GM04503 (cell line): ENCODE measurements around the gene ADAM30.

Source experiments
- DNase-seq: peaks from one replicate; pipeline ENCODE4 v3.0.0-alpha.2; 2012; ENCODE audit warnings: low read depth

The ADAM30 gene

GRCh38 chr1:119896303-119896702 is at the start of gene ADAM30:
Gene ADAM30, minus strand, starts transcription at chr1:119896515. Its CDS starts 179 bp downstream, at chr1:119896336.
- no peak for DNase-seq

- no peak for DNase-seq
These were observed 46.9 kb upstream of the ADAM30 start for GRCh38 chr1:119943216-119943615.

DNA sequence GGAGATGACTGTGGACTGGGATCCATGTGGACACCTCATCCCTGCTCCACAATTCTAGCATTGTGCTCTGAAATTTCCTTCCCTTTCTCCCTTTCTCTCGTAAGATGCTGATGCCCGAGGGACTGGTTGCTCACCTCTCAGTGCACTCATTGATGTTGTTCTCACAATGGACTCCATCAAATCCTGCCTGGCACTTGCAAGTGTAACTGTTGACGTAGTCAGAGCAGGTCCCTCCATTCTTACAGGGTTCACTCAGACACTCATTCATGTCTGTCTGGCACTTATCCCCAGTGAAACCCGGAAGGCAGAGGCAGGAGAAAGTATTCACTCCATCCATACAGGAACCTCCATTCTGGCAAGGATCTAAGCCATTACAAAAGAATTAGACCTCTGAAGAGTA is 45.1 kb upstream of the ADAM30 start:
- DNase-seq, result no peak

DNA sequence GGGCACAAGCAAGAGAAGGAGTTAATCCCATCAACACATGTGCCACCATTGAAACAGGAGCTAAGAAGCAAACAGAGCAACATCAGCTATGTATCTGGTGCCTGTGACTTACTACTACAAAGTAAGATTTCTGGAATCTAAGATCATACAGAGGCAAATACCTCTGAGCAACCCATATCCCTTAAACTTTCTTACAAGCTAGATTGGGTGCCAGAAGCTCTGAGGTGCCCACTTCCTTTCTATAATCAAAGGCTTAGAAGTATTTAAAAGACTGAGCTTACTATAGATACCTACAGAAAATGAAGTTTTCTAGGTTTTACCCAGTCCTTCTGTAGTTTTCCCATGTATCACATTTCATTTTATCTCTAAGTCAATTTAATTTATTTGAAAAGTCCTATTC is 44.4 kb upstream of the ADAM30 start:
- DNase-seq, result no peak

DNA sequence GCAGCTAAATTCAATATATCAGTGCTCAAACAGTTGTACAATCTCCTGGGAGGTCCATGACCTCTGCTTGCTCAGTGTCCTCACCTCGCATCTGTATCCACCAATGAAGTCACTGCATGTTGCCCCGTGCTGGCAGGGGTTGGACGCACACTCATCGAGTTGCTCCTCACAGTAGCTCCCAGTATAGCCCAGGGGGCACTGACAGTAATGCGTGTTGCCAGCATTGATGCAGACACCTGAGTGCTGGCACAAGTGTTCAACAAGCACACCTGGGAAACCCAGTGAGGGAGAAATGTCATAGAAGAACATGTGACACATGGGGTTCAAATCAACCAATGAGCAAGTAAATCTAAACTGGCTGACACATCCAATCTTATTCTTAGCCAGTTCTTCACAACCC is 40.9 kb upstream of the ADAM30 start:
- DNase-seq, result no peak

DNA sequence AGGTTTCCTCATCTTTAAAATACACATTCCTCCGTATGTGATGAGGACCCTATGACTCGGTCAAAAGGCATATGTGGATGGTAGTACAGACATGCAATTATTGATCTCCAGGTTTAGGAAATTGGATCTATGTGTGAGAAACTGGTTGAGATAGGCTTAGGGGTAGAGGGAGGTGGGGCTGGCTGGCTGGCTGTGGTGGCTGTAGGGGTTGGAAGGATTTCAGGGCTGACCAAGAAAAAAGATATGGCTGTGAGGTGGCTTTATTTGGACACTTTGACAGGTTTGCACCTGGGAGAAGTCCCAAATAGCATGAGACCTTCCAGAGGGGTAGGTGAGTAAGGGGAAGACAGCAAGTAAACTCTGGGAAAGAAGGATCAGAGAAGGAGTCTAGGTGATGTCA is 39.6 kb upstream of the ADAM30 start:
- no peak for DNase-seq

GRCh38 chr1:119935373-119935772 is 39.1 kb upstream of the ADAM30 start:
- no peak for DNase-seq

GRCh38 chr1:119933397-119933796 is 37.1 kb upstream of the ADAM30 start:
- no peak for DNase-seq

GRCh38 chr1:119929643-119930315 is 33.5 kb upstream of the ADAM30 start:
- DNase-seq, result no peak

GRCh38 chr1:119926553-119926952 is 30.2 kb upstream of the ADAM30 start:
- DNase-seq, result no peak

GRCh38 chr1:119924948-119925898 is 28.9 kb upstream of the ADAM30 start:
- no peak for DNase-seq

GRCh38 chr1:119920104-119920968 is 24.0 kb upstream of the ADAM30 start:
- DNase-seq, result no peak

DNA sequence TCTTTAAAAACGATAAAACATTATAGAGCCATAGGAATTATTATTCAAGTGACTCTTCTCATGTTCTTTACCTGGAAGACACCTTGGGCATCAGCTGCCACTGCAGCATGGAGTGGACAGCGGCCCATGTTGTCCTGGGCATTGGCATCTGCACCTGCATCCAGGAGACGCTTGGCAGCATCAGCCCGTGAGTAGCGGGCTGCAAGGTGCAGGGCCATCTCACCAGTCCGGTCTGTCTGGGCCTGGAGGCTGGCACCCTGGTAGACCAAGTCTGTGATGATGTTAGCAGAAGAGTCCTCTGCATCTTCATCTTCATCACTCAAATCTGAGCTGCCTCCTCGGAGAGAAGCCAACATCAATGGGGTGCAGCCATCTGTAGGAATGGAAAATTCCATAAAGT is 22.9 kb upstream of the ADAM30 start:
- DNase-seq, result no peak

DNA sequence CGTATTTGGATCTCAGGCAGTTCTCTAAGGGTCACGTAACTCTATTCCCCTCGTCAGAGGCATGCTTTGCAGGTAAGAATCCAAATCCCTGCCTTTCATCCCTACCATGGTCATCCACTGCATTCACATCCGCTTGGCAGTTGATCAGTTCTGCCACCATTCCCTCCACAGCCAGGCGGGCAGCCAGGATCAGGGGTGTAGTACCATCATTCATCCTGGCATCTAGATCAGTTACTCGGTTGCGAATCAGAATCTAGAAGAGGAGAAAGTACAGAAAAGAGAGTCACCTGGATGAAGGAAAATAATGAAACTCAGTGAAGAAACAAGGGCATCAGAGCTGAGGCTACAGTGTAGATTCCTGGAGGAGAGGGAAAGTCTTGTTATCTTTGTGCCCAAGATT is 22.0 kb upstream of the ADAM30 start:
- no peak for DNase-seq

DNA sequence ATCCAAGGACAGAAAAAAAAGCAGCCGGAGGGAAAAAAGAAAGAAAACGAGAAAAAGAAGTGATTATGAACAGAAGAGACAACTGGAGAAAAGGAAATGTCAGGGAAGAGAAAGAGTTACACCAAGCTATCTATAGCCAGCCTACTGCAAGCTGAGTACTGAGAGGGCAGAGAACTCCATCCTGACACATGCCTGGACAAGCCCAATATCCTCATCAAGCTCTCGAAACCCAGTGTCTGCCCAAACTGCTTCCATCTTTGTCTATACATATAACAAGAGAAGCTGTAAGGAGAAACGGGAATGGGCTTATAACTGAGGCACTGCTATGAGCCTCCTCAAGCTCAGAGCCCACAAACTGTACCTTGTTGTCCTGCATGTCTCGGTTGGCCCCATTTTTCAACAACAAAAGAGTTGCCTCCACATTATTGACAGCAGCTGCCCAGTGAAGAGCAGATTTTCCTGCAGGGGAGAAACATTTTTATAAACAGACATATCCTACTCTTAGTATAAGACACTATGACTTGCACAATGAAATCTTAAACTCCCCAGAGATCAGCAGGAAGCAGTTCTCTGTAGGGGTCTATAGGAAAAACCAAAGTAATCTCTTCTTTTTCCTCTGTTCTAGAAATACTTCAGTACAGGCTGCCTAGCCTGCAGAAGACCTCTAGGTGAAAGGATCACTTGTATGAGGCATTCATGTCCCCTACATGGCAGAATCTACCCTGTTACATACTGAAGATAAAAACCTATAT is 21.2 kb upstream of the ADAM30 start:
- DNase-seq, result no peak

- no peak for DNase-seq
These were observed 19.2 kb upstream of the ADAM30 start for GRCh38 chr1:119915517-119915916.

DNA sequence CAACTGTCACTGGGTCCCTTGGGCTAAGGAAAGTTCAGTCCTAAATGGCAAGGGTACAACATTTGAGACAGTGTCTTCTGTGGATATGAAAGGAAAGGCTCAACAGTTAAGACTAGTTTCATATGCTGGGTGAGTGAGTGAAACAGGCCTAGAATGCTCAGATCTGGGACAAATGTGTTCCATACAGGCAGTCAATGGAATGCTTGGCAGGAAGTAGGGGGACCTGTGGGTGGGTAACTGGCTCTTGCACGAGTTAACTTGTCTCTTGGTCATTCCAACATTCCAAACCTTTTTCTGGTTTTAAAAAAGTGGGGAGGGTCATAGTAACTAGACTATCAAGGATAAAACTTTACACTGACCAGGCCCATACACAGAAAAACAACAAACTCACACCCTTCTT is 17.8 kb upstream of the ADAM30 start:
- no peak for DNase-seq

DNA sequence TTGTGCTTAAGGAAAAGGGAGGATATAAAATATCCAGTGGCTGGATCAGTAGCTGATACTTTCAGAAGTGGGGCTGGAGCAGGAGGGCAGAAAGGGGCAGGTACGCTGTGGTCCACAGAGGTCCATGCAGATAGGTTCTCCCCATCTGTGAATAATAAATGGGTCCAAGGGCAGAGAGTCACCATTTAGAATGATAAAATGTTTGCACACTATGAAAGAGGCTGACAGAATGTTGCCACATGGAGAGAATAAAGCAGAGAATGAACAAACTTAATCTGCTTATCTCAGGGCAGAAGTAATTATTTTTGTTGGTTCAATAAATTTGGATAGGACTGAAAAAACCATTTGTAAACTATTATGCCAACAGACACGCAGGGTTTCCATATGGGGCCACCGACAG is 16.6 kb upstream of the ADAM30 start:
- no peak for DNase-seq

GRCh38 chr1:119911775-119912174 is 15.5 kb upstream of the ADAM30 start:
- no peak for DNase-seq

DNA sequence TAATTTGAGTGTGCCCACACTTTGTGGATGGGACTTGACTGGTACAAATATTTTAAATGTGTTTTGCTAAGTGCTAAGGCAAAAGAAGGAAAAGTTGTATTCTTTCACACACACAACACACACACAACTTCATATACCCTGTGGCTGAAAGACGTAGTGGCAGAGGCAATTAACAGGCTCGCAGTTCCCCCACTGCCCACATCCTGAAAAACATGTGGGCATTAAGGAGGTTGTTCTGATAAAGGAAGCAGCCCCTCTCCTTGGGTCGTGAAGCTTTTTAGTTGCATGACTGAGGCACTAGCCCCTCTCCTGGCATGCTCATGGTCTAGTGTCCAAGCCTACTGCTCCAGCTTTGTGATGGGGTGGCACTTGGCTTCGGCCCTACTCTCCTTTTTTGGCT is 14.3 kb upstream of the ADAM30 start:
- DNase-seq, result no peak

DNA sequence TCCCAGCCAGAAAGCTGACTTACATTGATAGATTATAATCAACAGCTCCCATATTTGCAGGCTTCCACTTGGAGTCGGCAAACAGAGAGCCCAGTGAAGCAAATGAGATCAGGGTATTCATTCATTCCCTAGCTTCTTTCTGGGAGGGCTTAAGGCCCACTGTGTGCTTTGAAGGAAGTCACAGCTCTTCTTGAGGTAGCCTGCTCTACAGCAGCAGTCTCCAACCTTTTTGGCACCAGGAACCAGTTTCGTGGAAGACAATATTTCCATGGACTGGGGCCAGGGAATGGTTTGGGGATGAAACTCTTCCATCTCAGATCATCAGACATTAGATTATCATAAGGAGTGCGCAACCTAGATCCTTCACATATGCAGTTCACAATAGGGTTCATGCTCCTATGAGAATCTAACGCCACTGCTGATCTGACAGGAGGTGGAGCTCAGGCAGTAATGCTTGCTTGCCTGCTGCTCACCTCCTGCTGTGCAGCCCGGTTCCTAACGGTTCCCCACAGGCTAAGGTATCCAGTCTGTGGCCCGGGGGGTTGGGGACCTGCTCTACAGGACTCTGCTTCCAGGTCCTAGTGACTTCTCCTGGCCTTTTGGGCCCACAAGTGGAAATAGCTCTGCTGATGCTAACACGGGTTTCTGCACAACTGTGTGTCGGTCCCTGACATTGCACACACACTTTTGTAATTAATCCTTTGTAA is 13.7 kb upstream of the ADAM30 start:
- no peak for DNase-seq
